Activated T-helper 2 cell treated with anti-CD3 and anti-CD28 coated beads, Interferon-gamma antibody, Interleukin-2, Interleukin-4, amounts not matched to agents 10 μg/mL and 5 μg/mL and 100 μg/mL, durations not matched to agents 14 hours and 24 hours and 36 hours (primary cell): ENCODE results near the gene DDX20. TPM values are rescaled to one million over a fixed set of nuclear protein-coding genes. Genes with fewer than 3 reads are reported as not detected.

Experiments
- DNase-seq: peaks from one replicate; pipeline ENCODE4 v3.0.0; 2021; ENCODE audit warnings: low spot score
- H3K27ac Mint-ChIP-seq: one replicate; pipeline ENCODE4 v1.8.0; 2021; ENCODE audit warnings: mixed read lengths
- H3K27me3 Mint-ChIP-seq: one replicate; pipeline ENCODE4 v1.8.0; 2021; ENCODE audit warnings: low read depth, mixed read lengths
- H3K36me3 Mint-ChIP-seq: one replicate; pipeline ENCODE4 v1.8.0; 2021; ENCODE audit warnings: low read depth, mixed read lengths
- H3K4me1 Mint-ChIP-seq: one replicate; pipeline ENCODE4 v1.8.0; 2021; ENCODE audit warnings: low read depth, mixed read lengths
- H3K4me3 Mint-ChIP-seq: one replicate; pipeline ENCODE4 v1.8.0; 2021; ENCODE audit warnings: low read depth, mild to moderate bottlenecking, moderate library complexity, mixed read lengths
- H3K9me3 Mint-ChIP-seq: one replicate; pipeline ENCODE4 v1.8.0; 2021; ENCODE audit warnings: mixed read lengths
- intact Hi-C: fragments of 100-400 bp; cut with micrococcal nuclease; formaldehyde crosslinking; loops from one replicate; pipeline ENCODE4 v1.15.1; 2023
- total RNA-seq: library from RNA; stranded (reverse); gene quantifications from 2 replicates; pipeline ENCODE4 v1.2.3, GENCODE V29; 2022

DDX20 gene
- total RNA-seq, 1 donor from 2014 or later = 18.6 TPM

DNA sequence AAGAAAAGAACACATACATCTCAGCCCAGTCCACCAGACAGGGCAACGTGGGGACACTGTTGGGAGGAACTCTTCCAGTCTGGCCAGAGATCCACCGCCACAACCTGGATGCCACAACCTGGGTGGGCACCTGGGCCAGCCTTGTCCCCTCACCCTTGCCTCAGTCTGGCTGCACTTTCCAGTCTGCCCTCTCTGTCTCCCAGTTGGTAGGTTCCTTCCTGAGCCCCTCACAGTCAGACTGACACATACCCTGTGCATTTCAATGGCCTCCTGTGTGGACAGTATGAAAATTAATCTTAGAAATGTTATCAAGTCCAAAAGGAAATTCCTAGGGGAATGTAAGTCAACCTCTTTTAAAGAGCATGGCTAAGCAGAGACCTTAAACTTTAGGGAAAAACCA lies 49.5 kb downstream of the DDX20 start:
- H3K27me3 Mint-ChIP-seq = peaks cover 6% of the 10 kb centered on the region
- no peak for DNase-seq
- H3K9me3 Mint-ChIP-seq = no peaks in the 10 kb centered on the region
- H3K4me1 Mint-ChIP-seq = no peaks in the 10 kb centered on the region
- H3K4me3 Mint-ChIP-seq = no peak overlapping the region
- intact Hi-C loops = no loop called here
- no peak overlapping the region for H3K27ac Mint-ChIP-seq
- H3K36me3 Mint-ChIP-seq = no peaks in the 10 kb centered on the region

DNA sequence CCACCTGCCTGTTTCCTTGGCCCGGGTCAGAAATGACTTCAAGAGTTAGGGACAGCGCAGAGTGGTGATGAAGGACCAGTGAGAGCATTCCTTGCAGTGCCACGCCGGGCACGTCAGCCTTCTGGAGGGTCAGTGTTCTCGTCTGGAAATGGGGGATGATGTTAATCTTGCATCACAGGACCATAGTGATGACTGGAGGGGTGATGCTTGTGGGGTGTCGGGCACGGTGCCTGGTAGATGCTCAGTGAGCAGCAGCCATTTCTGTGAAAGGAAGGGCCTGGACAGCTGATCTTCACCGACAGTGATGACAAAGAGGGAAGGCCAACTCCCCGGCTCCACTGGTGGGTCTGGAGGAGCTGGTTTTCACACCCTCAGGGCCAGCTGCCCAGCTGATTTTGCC lies 56.2 kb downstream of the DDX20 start:
- Mint-ChIP-seq H3K9me3 (no peaks in the 10 kb centered on the region), H3K27ac (no peak overlapping the region), H3K4me3 (no peak overlapping the region), H3K27me3 (peaks cover 5% of the 10 kb centered on the region), H3K4me1 (no peaks in the 10 kb centered on the region), H3K36me3 (no peaks in the 10 kb centered on the region)
- no peak for DNase-seq
- intact Hi-C loops = no loop called here

- Mint-ChIP-seq H3K27me3 (peaks cover 5% of the 10 kb centered on the region), H3K27ac (no peak overlapping the region), H3K4me1 (no peaks in the 10 kb centered on the region), H3K9me3 (no peaks in the 10 kb centered on the region), H3K4me3 (no peak overlapping the region), H3K36me3 (no peaks in the 10 kb centered on the region)
- intact Hi-C loops = no loop called here
- no peak for DNase-seq
These were observed 56.6 kb downstream of the DDX20 start for GRCh38 chr1:111812306-111812705.

GRCh38 chr1:111813440-111814304 lies 58.0 kb downstream of the DDX20 start:
- no peak overlapping the region for H3K27ac Mint-ChIP-seq
- DNase-seq = no peak

DNA sequence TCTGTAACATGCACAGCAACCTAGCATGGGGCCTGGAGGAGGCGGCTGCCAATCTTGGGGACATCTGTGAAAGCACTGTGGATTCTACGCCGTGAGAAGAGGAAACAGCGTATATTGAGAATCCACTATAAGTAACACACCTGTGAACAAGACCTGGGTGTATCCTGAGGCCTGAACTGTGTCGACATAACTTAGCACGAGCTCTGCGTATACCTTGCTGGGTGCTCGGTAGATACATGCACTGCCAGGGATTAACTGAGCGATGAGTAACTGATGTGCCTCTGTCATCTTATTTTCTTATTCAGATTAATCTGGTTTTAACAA lies 58.6 kb downstream of the DDX20 start:
- Mint-ChIP-seq H3K4me1 (no peaks in the 10 kb centered on the region), H3K4me3 (no peak overlapping the region), H3K27ac (no peak overlapping the region), H3K9me3 (no peaks in the 10 kb centered on the region), H3K36me3 (no peaks in the 10 kb centered on the region), H3K27me3 (peaks cover 3% of the 10 kb centered on the region)
- intact Hi-C loops = no loop called here
- DNase-seq = no peak

More at GRCh38 chr1:111813440-111814304, 58.0 kb downstream of the DDX20 start:
- Mint-ChIP-seq H3K4me3 (no peak overlapping the region), H3K4me1 (no peaks in the 10 kb centered on the region), H3K36me3 (no peaks in the 10 kb centered on the region), H3K9me3 (no peaks in the 10 kb centered on the region), H3K27me3 (peaks cover 4% of the 10 kb centered on the region)
- intact Hi-C loops = no loop called here

DNA sequence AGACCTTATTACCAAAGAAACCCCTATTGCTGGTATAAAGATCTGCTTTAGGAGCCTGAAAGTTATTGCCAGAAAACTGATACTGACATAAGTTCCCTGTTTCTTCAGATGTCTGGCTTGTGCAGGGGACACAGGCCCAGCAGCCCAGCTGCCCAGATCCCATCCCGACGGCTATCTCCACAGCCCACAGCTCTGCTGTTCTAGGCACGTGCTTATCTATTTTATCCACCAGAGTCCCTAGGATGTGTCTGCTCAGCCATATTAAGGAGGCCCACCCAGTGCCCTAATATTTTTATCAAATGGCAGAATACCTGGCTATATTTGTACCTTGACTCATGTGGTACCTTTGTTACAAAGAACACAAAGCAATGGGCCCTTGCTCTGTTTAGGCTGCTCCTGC lies 58.9 kb downstream of the DDX20 start:
- H3K27me3 Mint-ChIP-seq = peaks cover 3% of the 10 kb centered on the region
- no peaks in the 10 kb centered on the region for H3K9me3 Mint-ChIP-seq
- H3K4me1 Mint-ChIP-seq = no peaks in the 10 kb centered on the region
- H3K4me3 Mint-ChIP-seq = no peak overlapping the region
- H3K36me3 Mint-ChIP-seq = no peaks in the 10 kb centered on the region
- intact Hi-C loops = no loop called here
- H3K27ac Mint-ChIP-seq = no peak overlapping the region
- no peak for DNase-seq

Other genes starting within 250 kb of the DDX20 start
- gene RAP1A, start 136.1 kb upstream of the DDX20 start, total RNA-seq = 219 TPM in 2 replicates
- gene INKA2, start 16.5 kb upstream of the DDX20 start, total RNA-seq = 0.43 and 2.2 TPM in 2 replicates
- gene KCND3, start 233.8 kb downstream of the DDX20 start, total RNA-seq = not detected in 2 replicates